HuH-7.5 (cell line): ENCODE measurements around the gene PPP2R5B.

Experiments
- DNase-seq: peaks from one replicate; pipeline ENCODE4 v3.0.0; 2011; ENCODE audit warnings: low spot score

Gene PPP2R5B

GRCh38 chr11:64888729-64889511 is 35.6 kb upstream of the PPP2R5B start:
- no peak for DNase-seq

- DNase-seq = no peak
Measured at GRCh38 chr11:64890522-64890939, 34.0 kb upstream of the PPP2R5B start.

DNA sequence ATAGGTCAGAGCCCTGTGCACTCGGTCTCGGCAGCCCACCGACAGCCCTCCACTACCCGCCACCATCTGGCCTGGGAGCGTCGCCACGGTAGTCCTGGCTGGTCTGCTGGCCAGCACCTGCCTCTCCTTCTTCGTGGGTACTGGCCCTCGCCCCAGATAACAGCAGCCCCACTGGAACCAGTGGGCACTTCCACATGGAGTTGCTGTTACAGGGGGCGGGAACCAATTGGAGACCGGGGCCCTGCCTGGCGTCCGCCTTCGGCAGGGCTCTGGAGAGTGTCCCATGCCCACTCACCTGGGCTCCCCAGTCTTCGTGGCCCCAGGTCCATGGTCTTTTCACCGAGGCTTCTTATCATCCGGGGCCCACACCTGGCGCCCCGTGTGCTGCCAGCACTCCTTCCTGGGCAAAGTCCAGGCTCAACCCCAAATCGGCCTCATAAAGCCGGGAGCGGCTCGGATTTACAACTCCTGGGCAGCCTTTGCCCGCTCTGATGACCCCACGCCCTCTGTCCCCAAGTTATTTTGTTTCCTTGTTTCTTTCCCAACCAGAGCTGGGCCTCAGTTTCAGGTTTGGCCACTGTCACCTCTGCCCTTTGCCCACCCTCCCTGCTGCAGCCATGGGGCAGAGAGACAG is 33.2 kb upstream of the PPP2R5B start:
- no peak for DNase-seq

DNA sequence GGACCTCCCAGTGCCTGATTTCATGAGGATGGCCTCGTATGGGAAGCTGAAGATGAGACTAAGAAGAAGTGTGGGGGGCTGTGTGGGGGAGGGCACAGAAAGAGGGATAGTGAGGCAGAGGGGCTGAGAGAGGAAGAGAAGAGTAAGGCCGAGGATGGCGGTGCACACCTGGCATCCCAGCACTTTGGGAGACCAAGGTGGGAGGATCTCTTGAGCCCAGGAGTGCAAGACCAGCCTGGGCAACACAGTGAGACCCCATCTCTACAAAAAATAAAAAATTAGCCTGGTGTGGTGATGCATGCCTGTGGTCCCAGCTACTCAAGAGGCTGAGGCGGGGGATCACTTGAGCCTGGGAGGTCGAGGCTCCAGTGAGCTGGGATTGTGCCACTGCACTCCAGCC is 32.6 kb upstream of the PPP2R5B start:
- DNase-seq = no peak

DNA sequence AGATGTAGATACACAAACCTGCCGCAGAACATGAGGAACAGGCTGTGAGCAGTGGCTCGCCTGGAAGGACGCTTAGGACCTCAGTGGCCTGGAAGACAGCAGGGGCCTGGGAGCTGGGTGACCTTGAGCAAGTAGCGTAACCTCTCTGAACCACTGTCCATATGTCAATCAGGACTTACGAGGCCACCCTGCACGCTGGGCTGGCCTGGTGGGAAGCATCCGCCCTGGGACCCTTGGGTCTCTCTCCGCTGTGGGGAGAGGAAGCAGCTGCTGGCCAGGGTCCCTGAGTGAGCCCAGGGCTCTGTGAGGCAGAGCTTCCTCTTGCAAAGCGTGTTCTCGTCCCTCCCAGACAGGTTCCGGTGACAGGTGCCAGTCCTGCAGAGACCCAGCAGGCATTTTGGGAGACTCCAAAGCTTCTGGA is 32.1 kb upstream of the PPP2R5B start:
- no peak for DNase-seq

DNA sequence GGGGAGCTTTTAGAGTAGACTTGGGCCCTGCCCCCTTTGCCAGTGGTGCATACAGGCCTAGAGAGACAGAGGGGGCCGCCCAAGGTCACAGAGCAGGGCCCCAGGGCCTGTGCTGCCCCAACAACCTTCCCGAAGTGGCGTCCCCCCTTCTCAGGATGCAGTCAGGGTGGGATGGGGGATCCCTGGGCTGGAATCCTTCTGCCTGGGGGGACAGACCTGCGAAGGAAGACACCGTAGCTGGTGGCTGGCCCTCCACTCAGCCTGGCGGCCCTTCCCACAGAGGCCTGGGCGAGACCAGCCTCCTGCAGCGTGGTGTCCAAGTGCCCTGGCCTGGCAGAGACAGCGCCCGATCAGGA is 31.7 kb upstream of the PPP2R5B start:
- no peak for DNase-seq

- DNase-seq = peak; percentile 83
Measured at GRCh38 chr11:64893194-64894069, 31.1 kb upstream of the PPP2R5B start.

GRCh38 chr11:64894070-64894811 is 30.2 kb upstream of the PPP2R5B start:
- DNase-seq = peak; percentile 92

GRCh38 chr11:64894812-64895452 is 29.6 kb upstream of the PPP2R5B start:
- no peak for DNase-seq

GRCh38 chr11:64896448-64897022 is 28.0 kb upstream of the PPP2R5B start:
- no peak for DNase-seq

DNA sequence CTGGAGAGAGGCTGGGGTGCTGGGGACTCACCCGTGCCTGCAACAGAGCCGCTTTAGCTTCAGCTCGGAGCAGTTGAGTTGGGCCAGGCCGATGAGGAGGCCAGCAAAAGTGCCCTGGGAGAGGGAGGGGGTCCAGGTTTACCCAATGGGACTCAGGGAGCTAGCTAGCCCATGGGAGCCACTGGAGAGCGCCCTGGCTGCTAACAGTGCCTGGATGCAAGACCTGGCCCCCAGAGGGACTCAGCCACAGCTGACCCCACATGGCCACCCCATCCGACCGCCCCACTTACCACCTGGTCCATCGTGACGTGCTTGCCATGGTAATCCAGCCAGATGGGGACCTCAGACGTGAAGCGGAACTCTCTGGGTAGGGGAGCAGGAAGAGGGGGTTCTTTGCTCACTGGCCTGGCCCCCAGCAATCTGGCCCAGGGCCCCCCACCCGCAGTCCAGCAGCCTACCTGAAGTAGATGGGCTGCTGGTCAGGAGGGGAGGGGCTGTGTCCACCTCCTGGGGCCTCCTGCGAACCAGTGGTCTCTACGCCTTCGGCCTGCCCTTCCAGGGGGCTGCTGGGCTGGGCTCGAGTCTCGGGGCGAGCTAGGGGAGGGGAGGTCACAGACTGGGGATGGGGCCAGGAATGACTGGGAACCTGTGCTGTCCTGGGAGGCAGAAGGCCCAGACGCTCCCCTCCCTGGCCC is 27.0 kb upstream of the PPP2R5B start:
- DNase-seq = no peak

DNA sequence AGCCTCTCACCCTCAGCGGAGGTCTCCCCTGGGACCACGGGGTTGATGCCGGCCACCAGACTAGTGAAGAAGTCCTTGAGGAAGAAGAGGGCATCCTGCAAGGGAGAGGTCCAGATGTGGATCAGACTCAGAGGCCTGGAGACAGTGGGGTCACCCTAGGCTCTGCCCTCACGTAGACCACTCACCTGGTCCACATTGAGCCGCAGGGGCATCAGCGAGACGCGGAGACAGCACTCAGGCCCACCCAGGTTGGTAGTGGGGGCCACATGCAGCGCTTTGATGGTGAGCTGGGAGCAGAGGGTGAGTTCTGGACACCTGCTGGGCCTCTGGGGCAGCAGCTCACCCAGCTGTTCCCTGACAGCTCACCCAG is 26.4 kb upstream of the PPP2R5B start:
- DNase-seq = no peak

GRCh38 chr11:64898541-64898940 is 25.9 kb upstream of the PPP2R5B start:
- DNase-seq = no peak

DNA sequence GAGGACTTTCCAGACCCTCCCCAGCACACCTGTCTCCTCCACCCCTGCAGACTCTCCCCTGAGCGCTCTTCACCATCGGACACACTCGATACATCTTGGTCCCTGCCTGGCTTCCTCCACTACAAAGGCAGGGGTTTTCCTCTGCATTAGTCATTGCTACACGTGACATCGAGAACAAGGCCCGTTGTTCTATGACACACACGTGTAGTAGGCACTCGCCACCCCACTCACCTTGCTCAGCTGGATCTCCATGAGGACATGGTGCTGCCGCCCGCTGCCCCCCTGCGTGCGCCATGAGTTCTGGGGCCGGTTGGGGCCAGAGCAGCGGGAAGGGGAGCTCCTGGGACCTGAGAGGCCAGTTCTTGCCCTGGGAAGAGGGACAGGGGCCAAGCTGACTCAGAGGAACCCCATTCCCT is 24.2 kb upstream of the PPP2R5B start:
- DNase-seq = no peak

GRCh38 chr11:64900774-64901173 is 23.7 kb upstream of the PPP2R5B start:
- no peak for DNase-seq

DNA sequence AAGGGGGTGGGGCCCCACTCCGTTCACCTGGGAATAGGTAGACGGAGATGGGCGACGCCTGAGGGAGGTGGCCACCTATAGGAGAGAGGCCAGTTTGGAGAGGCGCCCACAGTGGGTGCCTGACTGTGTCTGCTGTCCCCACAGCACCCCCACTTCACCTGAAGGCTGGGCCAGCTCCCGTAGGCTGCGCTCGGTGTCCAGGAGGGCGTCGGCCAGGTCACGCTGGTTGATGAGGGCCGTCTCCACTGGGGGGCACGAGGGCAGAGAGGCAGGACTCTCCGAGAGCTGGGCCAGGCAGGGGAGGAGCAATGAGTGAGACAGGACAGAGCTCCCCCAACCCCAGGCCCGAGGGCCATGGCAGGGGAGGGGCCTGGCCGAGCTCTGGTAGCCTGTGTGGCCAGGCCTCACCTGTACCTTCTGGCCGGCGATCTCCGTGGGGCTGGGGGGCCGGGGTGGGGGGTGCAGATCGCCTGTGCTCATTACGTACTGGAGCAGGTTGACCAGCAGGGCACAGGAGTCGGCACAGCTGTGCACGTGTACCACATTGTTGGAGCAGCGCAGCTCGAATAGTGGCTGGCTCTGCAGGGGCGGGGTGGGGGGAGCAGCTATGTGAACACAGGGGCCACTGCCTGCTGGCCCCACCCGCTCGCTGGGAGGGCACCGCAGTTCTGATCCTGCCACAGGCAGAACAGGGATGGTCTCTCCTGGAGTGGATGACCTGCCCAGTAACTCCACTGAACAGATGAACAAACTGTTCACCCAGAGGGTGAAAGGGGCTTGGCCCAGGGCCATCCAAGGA is 22.2 kb upstream of the PPP2R5B start:
- no peak for DNase-seq

DNA sequence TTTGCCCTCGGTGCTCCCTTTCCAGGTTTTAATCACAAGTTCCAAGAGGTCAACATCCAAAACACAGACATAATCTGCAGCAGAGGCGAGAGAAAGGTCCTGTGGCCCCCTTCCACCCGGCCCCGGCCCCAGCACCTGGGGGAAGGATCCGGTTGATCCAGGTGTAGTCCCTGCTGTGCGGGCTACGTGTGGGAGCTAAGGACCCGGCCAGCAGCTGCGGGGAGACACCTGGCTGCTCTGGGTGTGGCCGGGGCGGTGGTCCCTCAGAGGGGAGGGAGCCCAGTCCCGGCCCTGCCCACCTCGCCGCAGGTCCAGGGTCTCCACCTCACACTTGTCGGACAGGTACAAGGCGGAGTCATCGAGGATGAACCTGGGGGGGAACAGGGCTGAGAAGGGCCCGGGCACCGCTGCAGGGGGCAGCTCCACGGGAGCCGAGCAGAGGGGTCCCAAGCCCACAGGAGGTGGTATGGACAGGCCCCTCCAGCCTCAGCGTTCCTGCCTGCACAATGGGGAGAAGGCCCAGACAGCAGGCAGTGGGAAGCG is 21.1 kb upstream of the PPP2R5B start:
- DNase-seq = no peak

- DNase-seq = no peak
Measured at GRCh38 chr11:64905516-64906313, 18.8 kb upstream of the PPP2R5B start.

- no peak for DNase-seq
Measured at GRCh38 chr11:64906314-64906635, 18.2 kb upstream of the PPP2R5B start.
